Measurements from ENCODE around the gene POLE. TPM values are rescaled to one million over a fixed set of nuclear protein-coding genes. Genes with fewer than 3 reads are reported as not detected.
A peak's percentile ranks its signal among the peaks of the same experiment; 100 is the strongest.

POLE gene
- total RNA-seq, 3 donors from 2014 or later: 45.0 to 72.2 (median 55.1) TPM

DNA sequence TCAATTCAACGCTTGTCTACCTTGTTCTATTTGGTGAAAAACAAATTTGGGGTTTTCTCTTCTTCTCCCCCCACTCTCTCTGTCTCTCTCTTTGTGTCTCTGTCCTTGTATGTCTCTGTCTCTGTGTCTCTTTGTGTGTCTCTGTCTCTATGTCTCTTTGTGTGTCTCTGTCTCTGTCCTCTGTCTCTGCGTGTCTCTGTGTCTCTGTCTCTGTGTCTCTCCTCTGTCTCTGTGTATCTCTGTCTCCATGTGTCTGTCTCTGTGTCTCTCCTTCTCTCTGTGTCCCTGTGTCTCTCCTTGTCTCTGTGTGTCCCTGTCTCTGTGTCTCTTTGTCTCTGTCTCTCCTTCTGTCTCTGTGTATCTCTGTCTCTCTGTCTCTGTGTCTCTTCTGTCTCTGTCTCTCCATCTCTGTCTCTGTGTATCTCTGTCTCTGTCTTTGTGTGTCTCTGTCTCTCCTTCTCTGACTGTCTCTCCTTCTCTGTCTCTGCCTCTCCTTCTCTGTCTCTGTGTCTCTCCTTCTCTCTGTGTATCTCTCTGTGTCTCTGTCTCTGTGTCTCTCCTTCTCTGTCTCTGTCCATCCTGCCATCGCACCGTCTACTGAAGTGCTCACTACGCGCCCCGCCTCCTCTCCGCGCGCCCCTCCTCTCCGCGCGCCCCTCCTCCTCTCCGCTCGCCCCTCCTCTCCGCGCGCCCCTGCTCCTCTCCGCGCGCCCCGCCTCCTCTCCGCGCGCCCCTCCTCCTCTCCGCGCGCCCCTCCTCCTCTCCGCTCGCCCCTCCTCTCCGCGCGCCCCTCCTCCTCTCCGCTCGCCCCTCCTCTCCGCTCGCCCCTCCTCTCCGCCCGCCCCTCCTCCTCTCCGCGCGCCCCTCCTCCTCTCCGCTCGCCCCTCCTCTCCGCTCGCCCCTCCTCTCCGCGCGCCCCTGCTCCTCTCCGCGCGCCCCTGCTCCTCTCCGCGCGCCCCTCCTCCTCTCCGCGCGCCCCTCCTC, 89.5 kb downstream of the POLE start:
- TF ChIP-seq CTCF (IDR thresholded peaks at IDR 0.05): no peak
- intact Hi-C loops (cut with DNase I, micrococcal nuclease): no loop called here
- ATAC-seq: no peak
- Histone ChIP-seq H3K36me3 (ENCODE audit: low read depth) (no peaks in the 10 kb centered on the region), H3K4me3 (no peak overlapping the region), H3K9me3 (no peaks in the 10 kb centered on the region), H3K4me1 (ENCODE audit: low read depth) (peaks cover 20% of the 10 kb centered on the region)
- DNase-seq: peak in 2 of 3 donors; percentile 30 to 52

DNA sequence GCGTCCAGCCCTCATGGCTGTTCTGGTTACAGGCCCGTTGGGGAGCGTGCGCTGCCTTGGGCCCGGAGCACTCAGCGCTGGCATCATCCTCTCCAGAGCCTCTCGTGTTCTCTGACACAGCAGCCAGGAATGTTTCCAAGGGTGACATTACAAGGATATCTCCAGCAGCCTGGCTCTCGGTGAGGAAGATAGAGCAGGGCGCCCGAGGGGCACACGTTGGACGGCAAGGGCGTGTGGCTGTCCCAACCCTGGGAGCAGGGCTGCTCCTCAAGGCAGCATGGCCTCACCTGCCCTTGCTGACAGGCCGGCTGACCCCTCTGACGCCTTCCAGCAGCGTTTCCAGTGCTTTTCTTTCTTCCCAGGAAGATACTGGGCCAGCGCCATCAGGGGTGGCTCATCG, 91.1 kb downstream of the POLE start:
- intact Hi-C loops (cut with DNase I, micrococcal nuclease): no loop called here
- Histone ChIP-seq H3K4me1 (ENCODE audit: low read depth) (peaks cover 17% of the 10 kb centered on the region), H3K36me3 (ENCODE audit: low read depth) (no peaks in the 10 kb centered on the region), H3K4me3 (no peak overlapping the region), H3K9me3 (no peaks in the 10 kb centered on the region)
- peak in 1 of 3 donors; percentile 37 for DNase-seq
- ATAC-seq: no peak
- no peak for TF ChIP-seq CTCF (IDR thresholded peaks at IDR 0.05)

- ATAC-seq: no peak
- peaks cover 11% of the 10 kb centered on the region for H3K4me1 ChIP-seq (ENCODE audit: low read depth)
- intact Hi-C loops (cut with DNase I, micrococcal nuclease): no loop called here
- no peaks in the 10 kb centered on the region for H3K9me3 ChIP-seq
- no peak for TF ChIP-seq CTCF (IDR thresholded peaks at IDR 0.05)
- peak in 1 of 3 donors; percentile 36 for DNase-seq
- H3K36me3 ChIP-seq (ENCODE audit: low read depth): no peaks in the 10 kb centered on the region
- no peak overlapping the region for H3K4me3 ChIP-seq
Observed at GRCh38 chr12:132595183-132595582, 92.0 kb downstream of the POLE start.

DNA sequence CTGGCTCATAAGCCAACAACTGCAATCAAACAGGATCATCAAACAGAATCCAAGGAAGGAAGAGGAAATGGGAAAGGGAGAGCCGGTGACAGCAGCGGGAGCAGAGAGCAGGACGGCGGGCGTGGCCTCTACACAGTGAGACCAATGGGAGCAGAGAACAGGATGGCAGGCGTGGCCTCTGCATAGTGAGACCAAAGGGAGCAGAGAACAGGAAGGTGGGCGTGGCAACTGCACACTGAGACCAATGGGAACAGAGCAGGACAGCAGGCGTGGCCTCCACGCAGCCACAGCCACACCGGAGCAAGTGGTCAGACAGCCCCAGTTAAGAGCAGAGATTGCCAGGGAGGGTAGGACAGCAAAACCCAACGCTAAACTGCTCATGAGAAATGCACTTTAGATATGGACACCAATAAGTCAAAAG, 93.2 kb downstream of the POLE start:
- Histone ChIP-seq H3K4me1 (ENCODE audit: low read depth) (peaks cover 7% of the 10 kb centered on the region), H3K36me3 (ENCODE audit: low read depth) (no peaks in the 10 kb centered on the region), H3K4me3 (peak overlapping the region; percentile 18), H3K9me3 (no peaks in the 10 kb centered on the region)
- intact Hi-C loops (cut with DNase I, micrococcal nuclease): no loop called here
- peak; percentile 94 to 98 (median 96) for DNase-seq
- TF ChIP-seq CTCF (IDR thresholded peaks at IDR 0.05): no peak
- peak; percentile 100 for ATAC-seq

DNA sequence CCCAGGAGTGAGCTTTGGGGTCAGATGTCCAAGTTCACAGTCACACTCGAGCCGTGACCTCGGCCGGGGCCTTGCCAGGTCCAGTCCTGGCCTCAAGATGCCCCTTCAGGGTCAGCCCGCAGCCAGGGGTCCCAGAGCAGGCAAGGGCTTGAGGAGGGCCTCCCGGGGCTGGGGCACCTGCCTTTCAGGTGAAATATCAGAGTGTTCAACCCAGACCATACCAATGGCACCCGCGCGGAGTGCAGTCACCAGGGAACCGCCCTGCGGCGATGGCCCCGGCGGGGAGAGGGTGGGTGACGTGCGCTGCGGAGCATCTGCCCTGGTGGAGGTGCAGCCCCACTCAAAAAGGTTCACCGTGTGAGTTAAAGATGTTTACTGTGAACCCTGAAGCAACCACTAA, 93.6 kb downstream of the POLE start:
- DNase-seq: peak in 2 of 3 donors; percentile 56 to 62
- Histone ChIP-seq H3K36me3 (ENCODE audit: low read depth) (no peaks in the 10 kb centered on the region), H3K4me1 (ENCODE audit: low read depth) (peaks cover 7% of the 10 kb centered on the region), H3K4me3 (peak overlapping the region; percentile 18), H3K9me3 (no peaks in the 10 kb centered on the region)
- ATAC-seq: peak; percentile 54
- no peak for TF ChIP-seq CTCF (IDR thresholded peaks at IDR 0.05)
- intact Hi-C loops (cut with DNase I, micrococcal nuclease): no loop called here
